Measurements from ENCODE around the gene B3GALT6.

GRCh38 chr1:1202831-1203560 is 29.0 kb upstream of the B3GALT6 start:
- TF ChIP-seq EP300 (IDR thresholded peaks at IDR 0.05; ENCODE audit: borderline replicate concordance) (no peak), RAD21 (IDR thresholded peaks at IDR 0.05; ENCODE audit: low read depth) (no peak), TAF1 (IDR thresholded peaks at IDR 0.05; ENCODE audit: low read depth) (no peak)
